HG03457 (cell line): ENCODE measurements around the gene ORC2.

ENCODE experiments used
- ATAC-seq: cut with Tn5 transposase; IDR thresholded peaks from one replicate; pipeline ENCODE4 v1.9.1; 2021; ENCODE audit warnings: moderate number of reproducible peaks; ENCODE audit not compliant: unreplicated experiment

The ORC2 gene

DNA sequence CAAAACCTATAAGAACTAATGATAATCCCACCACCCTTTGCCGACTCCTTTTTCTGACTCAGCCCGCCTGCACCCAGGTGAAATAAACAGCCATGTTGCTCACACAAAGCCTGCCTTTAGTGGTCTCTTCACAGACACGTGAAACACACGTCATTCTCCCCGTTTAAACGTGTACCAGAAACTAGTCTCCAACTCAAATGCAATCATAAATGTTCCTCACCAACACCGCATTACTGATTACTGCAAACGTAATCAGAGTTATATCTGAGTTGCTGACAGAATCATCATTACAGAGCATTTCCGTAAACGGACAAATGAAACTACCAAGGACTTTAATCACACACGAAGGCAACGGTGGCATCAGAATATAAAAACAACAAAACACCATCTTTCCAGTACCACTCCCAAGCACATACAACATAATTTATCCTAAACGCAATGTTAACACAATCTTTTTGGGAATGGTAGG, 100.9 kb downstream of the ORC2 start:
- ATAC-seq: no peak

DNA sequence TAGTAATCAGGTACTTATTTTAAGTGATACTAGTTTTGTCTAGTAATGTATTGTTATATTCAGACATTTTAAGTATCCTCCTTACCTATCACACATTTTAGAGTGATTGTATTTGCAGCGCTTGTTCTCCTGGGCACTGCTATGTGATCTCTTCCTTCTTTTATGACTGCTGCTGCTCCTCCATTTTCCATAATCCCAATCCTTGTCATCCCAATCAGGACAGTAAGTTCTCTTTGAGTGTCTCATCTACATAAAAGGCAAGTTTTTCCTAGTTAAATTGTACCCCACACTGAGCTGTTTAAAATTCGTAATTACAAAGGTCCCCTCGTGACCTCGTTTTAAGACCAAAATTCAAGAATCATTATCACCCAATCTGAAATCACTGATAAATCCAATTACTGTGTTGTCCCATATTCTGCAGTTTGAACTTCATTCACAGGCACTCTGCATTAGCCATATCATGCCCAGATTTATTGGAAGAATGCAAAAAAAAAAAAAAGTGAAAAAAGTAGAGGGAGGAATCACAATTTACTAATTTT, 101.8 kb downstream of the ORC2 start:
- no peak for ATAC-seq

DNA sequence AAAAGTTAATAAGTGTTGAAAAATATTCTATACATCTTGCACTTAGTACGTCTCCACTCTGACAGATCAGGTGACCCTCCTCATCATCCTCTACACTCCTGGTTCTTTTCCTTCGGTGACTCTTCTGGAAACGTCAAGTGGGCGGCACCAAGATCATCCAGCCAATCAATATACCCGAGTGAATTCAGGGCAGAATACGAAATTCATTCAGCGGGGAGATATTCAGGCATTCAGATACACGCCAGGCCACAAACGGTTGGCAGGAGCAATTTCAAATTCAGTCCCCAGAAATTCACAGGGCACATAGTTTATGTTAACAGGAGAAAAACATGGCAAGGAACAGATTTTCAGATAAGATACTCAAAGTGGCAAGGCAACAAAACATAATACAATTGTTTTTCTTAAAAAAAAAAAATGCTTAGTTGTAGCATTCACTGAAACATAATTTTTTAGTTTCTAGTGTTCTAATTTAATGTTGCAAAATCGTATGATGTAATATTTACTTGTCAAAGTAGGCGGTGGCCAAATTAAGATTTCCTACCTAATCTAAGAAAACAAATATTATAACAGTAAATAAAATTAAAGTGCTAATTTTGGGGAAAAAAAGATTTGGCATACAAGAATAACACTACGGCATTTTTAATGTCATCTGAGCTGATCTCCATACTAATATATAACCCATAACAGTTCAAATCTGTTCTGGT, 103.2 kb downstream of the ORC2 start:
- ATAC-seq: no peak
